Fibroblast of upper back skin (primary cell): ENCODE results near the gene BCDIN3D.
"Not testable (repeated sequence)": the region's sequence is repeated elsewhere in the genome, so short reads cannot be mapped to it uniquely, and the experiment has no call there.

Experiments used
- DNase-seq: peaks from one replicate; pipeline ENCODE4 v3.0.0-alpha.2; 2013

The BCDIN3D gene

DNA sequence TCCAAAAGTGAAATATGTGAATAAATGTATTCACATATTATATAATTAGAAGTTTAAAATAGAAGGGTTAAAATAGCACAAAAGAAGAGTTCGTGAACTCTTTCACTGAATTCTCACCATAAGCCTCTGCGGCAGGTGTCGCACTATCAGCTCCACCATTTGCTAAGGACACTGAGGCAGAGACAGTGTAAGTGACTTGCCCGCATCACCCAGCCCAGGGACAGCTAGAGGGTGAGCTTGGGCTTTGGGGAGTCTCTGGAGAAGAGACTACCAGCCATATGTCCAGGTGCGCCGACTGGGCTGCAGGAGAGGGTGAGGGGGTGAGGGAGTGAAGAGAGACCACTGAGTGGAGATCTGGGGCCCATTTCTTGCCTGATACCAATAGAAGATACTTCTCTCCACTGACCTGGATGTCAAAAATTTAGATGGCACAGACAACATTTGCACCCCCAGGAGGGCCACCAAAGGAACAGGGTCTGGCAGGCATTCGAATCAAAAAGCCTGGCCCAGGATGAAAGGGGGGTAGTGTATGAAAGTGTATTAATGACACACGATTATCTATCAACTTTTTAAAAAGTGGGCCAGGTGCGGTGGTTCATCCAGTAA is 32.3 kb upstream of the BCDIN3D start:
- no peak for DNase-seq

DNA sequence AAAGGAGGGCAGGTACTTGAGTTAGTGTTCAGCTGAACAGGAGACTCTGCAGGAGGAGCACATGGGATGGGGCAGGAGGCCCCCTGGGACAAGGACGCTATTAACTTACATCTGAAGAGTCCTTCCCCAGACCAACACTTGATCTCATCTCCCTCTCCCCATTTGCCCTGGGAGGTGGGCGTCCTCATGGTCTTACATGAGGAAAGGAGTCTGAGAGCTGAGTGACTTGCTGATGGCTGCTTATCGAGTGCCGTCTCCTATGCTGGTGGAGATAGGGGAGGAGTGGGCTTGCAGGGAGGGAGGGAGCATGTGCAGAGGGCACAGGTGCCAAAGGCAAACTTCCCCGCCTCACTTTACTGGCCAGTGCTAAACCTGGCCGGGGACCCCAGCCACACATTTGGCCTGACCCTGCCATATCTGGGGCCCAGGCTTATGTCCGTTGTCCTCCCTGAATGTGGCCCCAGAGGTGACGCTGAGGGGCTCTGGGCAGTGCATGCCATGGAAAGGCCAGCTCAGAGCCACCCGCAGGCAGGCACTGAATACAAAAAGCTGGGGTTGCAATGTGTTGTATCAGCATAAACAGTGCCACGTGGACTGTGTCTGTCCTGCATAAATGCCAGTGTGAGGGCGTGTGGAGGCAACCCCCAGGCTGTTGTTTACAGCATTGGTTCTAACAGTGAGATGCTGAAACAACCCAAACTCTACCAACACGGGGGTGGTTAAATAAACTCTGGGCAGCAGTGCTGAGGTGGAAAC is 31.4 kb upstream of the BCDIN3D start:
- DNase-seq = no peak

DNA sequence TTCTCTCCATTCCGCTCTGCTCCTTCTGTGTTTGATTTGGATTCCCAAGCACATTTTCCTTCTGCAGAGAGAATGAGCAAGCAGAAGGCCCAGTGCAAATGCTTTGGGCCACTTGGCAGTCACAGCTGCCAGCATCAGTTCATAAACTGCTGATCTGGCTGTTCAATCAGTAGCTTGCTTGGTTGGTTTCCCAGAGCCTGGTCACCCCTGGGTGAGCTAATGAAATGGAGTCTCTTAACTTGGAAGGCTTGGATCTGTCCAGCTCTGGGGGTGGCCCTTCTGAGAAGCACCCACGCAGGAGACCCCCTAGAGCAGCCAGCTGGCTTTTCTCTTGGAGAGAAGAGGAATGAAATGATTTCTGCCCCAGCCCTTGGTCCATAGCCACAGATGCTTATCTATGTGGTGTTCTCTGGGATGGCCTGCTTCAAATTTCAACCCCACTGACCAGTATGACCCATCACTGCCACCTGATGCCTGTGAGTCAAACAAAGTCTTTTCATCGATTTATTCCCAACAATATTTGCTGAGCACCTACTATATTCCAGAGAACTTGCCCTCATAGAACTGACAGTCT is 30.5 kb upstream of the BCDIN3D start:
- no peak for DNase-seq

DNA sequence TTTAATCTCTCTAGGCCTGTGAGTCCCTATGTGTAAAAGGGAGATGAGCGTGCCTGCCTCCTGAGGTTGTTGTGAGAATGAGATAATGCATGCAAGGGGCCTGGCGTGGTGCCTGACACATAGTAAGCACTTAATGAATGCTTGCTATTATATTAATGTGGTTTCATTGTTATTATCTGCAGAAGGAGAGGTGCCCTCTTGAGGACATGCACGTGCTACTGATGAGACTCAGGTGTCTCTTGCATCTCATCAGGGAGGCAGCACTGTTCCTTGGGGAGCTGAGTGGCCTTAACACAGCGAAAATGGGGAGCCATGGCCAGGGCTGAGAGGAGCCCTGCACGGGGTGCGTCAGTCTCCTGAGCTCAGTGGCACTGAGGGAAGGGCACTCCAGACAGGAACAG is 29.9 kb upstream of the BCDIN3D start:
- DNase-seq = peak; percentile 22

DNA sequence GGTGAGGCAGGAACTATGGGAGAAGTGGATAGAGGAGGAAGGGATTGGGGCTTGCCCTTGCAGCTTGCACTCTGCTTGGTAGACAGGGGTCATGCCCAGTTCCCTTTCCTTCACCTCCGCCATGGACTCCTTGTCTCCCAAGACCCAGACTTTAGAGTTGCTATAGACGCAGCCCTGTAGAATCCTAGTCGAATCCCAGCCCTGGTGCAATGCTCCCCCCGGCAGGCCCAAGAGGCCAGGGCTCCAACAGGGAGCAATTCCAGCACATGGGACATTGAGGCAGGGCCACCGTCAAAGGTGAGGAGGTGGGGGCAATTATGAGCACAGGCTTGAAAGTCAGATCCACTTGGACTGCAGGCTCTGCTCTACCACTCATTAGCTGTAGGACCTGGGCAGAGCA is 29.5 kb upstream of the BCDIN3D start:
- DNase-seq = no peak

DNA sequence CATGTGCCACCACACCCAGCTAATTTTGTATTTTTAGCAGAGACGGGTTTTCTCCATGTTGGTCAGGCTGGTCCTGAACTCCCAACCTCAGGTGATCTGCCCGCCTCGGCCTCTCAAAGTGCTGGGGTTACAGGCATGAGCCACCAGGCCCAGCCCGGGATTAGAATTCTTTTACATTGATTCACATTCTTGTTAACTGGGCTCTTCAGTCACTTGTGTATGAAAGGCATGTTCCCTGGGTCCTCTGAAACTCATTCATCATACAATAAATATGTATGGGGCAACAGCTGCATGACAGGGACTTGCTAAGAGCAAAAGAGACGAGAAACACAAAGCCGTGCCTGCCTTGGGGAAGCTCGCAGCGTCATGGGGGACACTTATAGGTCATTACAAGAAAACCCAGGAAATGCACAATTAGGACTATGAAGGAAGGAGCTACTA is 28.9 kb upstream of the BCDIN3D start:
- DNase-seq = peak; percentile 46

DNA sequence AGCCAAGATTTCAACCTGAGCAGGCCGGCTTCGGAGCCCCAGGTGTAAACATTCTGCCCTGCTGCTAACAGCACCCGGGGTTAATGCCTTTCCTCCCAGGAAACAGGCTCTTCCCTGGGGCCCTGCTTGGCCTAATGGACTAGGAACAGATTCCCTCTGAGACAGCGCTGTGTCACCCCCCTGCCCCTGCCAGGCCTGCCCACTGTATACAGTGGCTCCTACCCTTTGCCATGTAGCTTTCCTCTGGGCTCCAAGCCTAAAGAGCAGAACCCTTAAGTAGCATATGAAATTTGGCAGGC is 28.3 kb upstream of the BCDIN3D start:
- no peak for DNase-seq

DNA sequence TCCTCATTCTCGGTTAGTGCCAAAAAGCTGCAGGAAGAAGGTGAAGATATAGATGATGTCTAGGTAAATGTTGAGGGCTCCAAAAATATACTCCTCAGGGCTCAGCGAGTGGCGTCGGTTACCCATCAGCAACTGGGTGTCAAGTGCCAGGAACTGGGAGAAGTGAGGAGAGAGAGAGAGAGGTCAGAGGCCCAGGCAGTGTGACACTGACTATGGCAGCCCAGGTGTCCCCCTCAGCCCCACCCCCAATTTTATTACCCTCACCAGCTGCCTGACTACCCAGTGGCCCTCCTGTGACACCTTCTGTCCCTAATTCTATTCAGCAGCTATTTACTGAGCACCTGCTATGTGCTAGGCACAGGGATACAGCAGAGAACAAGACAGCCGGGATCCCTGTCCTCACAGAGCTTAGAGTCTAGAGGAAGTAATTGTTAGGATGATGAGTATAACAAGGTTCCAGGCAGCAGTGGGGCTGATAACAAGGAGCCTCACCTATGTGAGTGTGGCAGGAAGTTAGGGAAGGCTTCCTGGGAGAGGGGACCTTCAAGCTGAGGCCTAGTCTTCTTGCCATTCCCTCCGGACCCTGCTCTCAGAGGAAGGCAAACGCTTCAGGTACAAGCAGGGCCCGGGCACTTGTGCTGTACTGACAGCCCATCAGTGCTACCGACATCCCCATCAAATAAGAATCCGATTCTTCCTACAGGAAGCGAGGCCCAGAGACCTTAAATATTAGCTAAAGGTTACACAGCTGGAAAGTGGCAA is 27.8 kb upstream of the BCDIN3D start:
- DNase-seq = no peak

DNA sequence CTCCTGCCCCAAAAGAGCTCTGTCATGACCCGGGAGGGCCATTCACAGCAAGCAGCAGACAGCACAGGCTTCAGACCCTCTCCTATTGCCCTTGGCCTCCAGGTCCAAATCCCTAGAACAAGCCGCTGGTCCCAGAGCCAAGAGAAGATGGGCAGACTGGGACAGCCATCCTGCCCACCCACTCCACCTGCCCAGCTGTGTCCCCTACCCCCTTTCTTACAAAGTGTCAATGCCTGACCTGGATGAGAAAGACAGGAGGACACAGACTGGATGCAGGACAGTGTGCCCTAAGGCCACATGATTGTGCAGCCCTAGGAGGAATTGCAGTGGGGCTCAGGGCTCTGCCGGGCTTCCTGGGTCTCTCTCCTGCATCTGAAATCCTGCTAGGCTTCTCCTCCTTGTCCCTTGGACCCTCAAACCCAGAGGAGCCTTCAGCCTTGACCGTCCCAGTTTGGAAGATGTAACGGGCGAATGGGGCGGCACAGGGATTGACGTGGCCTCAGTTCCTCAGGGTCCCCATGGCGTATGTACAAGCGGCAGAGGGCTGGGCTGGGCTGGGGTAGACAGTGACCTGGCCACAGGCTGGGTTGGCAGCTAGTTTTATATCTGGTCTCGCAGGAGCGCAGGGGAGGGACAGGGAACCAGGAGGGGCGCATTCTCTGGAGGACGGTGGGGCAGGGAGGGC is 27.1 kb upstream of the BCDIN3D start:
- DNase-seq = no peak

DNA sequence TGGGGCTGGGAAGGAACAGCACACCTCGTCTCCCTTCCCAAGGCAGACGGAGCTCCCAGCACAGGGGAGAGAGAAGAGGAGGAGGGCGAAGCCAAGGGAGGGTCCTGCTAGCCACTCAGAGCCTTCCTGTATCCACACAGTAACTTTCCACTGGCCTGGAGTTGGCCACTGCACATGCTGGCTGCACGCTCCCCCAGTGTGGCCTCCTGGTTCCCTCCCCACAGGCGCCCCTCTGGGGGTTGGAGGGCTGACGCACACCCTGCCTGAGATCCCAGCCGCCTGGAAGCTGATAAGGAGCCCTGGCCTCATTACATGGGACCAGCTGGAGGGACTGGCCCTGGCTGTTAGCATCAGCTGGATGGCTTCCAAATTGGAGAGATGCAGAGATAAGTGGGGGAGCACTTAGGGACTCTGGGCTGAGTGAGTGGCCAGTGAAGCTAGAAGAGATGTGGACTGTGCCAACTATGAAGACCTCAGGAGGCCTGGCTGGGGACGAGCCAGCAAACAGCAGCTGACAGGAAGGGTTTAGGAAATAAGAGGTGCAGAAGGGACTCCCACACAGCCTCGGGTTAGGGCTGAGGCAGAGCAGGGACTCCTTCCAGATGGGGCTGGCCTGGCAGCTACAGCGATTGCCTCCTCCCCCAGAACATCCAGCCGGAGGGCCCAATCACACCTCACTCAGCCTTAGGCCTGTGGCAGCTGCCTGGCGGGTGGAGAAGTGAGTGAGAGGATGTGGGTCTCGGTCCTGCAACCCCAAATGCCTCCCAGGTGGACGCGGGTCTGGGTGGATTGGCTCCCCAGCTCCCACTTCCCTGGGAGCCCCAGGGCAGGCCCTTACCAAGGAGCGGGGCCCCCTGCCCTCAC is 26.3 kb upstream of the BCDIN3D start:
- DNase-seq = peak; percentile 96

DNA sequence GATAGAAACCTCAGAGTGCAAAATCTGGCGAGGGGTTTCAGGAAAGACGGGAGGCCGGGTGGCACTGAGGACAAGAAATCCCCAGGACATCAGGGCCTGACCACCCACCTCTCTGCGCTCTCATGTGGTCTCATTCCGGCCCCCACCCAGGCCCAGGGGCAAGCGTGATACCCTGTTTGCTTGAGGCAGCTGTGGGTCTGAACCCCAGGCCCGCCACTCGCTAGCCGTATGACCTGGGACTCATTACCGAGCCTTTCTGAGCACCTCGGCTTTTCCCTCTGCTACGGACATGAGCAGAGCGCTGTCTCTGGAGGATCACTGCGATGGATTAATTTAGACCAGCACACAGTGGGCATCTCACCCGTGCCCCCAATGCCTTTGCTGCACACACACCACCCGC is 25.5 kb upstream of the BCDIN3D start:
- no peak for DNase-seq

DNA sequence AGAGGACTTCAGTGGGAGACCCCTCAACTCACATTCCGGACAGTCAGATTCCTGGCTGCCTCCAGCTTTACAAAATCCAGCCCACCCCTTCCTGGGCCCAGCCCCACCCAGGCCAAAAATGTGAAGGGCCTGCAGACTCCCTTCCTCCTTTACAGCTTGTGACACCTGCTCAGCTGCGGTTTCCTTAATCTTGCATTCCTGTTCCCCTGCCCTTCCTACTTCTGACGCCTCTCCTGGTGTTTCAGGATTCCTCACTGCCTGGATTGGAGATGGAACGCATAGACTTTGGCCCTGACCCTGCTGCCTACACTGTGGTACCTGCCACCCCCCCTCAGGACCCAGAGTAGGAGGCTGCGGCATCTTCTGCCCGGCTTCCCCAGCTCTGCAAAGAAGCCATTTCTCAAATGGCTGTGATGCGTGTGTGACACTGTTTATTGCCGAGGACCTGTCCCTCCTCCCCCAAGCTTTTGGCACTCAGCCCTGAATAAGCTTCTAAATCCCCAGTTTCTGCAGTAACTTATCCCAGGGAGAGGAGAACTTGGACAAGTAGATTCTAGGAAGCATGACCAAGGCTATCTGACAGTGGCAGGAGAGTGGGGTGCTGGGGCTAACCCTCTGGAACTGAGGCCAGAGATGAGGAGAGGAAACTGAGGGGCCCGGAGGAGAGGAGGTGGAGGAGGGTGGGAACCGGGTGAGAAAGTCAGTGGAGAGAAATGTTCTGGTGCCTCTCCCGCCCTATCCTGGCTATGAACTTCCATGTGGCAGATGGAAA is 24.9 kb upstream of the BCDIN3D start:
- no peak for DNase-seq

DNA sequence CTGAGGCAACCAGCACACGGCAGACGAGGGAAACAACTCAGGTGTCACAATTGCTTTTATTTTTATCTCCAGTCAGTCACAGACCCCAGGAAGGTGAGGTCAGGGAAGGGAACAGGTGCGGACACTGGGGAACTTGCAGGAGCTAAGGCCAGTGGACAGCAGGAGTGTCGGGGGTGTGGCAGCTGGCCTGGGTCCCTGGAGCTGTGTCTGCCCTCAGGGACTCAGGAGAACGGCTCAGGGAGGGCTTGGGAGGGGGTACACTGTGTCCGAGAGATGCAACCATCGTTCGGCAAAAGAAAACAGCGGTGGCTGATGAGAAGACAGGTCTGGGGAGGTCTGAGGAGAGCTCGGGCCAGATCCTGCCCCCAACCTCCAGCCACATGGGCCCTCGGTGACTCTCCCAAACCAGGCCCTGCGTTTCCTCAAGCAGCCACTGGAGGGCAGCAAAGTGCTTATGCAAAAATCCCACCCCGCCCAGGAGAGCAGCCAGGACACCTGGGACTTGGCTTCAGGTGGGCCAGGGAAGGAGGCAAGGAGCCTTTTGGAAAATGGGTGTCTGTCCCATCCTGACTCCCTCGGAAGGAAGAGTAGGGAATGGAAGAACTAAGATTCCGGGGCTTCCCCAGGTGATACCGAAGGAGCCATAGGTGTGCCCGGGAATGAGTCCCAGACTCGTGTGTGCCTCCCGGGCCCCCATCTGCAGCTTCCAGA is 24.1 kb upstream of the BCDIN3D start:
- DNase-seq = peak; percentile 65

DNA sequence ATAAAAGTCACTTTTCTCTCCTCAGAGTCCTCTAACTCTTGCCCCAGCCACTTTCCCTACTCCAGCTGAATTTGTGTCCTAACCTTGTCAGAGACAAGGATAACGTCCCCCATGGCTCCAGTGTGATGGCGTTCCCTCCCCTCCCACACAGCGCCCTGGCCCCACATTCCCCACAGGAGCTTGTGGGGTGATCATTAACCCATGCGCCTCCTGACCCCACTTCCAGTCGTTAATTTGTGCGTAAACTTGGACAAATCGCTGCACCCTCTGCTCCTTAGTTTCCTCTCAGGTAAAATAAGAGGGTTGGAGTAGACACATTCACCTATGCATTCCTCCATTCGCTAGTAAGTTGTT is 22.9 kb upstream of the BCDIN3D start:
- no peak for DNase-seq

DNA sequence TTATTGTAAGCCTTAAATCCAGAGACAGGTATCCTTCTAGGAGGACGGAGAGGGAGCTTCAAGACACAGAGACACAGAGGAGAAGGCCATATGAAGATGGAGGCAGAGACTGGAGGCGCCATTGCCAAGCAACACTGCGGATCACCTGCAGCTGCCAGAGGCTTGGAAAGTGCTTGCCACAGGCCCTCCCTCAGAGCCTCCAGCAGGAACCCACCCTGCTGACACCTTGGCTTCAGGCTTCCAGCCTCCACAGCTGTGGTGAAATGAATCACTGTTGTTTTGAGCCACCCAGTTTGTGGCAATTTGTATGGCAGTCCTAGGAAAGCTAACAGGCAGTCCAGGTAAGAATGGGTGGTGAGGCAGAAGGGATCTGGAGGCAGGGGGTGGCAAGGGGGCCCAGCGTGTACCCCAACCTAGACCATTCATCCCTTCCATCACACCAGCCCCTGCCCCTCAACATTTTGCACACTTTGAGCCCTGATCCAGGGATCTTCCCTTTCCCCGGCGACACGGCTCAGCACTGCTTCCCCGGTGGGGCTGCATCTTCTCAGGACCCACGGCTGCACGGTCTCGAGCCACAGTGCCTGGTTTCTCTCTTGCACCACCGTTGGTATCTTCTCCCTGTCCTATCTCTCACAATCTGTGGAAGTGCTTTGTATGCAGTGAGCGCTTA is 22.3 kb upstream of the BCDIN3D start:
- no peak for DNase-seq

DNA sequence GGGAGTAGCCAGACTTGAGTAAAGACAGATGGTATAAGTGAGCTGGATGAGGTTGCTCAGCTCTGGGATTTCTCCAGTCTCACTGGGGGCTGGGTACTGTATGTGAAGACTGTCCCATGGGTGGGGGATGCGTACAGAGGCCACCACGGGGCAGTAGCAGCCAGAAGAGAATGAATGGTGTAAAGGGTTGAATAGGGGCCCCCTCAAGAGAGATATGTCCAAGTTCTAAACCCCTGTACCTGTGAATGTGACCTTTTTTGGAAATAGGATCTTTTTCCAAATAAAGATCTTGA is 21.8 kb upstream of the BCDIN3D start:
- no peak for DNase-seq

DNA sequence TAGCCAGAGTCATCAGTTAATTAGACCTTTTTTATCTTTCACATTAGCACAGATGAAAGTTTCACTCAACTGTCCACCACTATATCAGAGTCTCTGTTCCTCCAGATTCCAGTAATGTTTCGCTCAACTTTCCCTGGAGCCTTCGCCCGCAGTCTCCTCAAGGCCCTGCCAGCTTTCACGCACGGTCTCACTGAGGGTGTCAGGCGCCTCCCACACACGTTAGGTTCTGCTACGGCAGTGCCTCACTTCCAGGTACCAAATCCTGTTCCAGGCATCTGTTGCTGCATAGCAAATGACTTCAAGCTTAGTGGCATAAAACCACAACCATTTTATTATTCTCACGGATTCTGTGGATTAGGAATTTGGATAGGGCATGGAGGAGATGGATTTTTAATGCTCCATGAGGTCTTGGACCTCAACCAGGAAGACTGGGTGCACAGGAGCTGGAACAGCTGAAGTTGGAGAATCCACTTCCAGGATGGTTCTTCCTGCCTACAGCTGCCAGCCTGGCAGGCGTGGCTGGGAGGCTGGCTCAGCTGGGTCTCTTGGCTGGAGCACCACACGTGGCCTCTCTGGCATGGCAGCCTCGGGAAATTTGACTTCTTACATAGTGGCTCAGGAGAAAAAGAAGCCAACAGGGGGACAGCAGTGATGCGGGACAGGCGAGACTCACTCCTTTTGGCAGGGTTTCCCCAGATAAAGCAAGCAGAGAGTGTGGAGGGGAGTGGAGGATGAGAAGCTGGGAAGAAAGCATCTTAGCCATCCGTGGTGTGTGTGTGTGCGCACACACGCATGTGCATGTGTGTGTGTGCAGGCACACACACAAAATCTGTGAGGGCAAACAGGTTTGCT is 21.3 kb upstream of the BCDIN3D start:
- DNase-seq = no peak

DNA sequence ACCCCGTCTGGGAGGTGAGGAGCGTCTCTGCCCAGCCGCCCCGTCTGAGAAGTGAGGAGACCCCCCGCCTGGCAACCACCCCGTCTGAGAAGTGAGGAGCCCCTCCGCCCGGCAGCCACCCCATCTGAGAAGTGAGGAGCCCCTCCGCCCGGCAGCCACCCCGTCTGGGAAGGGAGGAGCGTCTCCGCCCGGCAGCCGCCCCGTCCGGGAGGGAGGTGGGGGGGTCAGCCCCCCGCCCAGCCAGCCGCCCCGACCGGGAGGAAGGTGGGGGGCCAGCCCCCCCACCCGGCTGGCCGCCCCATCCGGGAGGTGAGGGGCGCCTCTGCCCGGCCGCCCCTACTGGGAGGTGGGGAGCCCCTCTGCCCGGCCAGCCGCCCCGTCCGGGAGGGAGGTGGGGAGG is 18.0 kb upstream of the BCDIN3D start:
- DNase-seq = not testable (repeated sequence)

DNA sequence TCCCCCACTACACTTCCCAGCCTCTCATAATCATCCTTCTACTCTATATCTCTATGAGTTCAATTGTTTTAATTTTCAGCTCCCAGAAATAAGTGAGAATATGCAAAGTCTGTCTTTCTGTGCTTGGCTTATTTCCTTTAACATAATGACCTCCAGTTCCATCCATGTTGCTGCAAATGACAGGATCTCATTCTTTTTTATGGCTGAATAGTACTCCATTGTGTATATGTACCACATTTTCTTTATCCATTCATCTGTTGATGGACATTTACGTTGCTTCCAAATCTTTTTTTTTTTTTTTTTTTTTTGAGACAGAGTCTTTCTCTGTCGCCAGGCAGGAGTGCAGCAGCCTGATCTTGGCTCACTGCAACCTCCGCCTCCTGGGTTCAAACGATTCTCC is 13.0 kb upstream of the BCDIN3D start:
- not testable (repeated sequence) for DNase-seq

DNA sequence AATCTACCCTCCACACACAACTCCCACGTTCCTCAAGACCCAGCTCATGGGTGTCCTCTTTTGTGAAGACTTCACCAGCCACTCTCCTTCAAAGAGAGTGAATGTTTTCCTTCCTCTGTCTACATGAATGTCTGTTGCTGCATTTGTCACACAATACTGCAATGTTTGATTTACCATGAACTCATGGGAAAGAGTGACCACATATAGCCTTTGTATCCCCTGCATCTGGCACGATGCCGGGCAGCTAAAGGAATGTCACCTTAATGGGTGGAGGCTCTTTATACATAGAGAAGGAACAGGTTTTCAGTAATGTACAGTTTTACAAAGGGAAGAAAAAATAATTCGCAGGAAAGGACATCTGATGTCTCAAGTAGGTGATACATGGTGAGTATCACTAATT is 12.1 kb upstream of the BCDIN3D start:
- DNase-seq = no peak
